ENCODE measurements around the gene ZNF778.
"Not testable (repeated sequence)": the region's sequence is repeated elsewhere in the genome, so short reads cannot be mapped to it uniquely, and the experiment has no call there.

Gene ZNF778

DNA sequence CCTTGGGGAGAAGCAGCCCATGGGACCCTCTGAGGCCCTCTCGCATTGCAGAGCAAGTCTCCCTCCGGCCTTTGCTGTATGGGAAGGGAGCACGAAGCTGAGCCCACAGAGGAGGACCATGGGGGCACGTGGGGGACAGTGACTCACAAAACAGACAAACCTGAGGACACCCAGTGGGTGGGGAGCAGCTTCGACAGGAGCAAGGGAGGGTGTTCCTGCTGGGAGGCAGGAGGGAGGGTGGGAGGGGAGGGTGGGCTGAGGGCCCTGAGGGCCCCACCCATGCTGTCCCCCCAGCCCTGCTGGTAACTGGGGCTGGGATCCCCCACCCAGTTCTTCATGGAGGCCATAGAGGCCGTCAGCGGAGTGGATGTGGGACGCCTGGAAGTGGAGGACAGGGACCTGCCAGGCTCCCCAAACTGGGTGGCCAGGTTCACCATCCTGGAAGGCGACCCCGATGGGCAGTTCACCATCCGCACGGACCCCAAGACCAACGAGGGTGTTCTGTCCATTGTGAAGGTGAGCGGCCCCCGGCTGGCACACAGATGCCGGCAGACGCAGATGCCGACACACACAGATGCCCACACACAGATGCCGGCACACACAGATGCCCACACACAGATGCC, 29.6 kb upstream of the ZNF778 start:
- no peak overlapping the region for H3K4me3 ChIP-seq (ENCODE audit: low read depth, low read length)
- no peak for DNase-seq (ENCODE audit: low read depth)
- TF ChIP-seq, protein P1, sequence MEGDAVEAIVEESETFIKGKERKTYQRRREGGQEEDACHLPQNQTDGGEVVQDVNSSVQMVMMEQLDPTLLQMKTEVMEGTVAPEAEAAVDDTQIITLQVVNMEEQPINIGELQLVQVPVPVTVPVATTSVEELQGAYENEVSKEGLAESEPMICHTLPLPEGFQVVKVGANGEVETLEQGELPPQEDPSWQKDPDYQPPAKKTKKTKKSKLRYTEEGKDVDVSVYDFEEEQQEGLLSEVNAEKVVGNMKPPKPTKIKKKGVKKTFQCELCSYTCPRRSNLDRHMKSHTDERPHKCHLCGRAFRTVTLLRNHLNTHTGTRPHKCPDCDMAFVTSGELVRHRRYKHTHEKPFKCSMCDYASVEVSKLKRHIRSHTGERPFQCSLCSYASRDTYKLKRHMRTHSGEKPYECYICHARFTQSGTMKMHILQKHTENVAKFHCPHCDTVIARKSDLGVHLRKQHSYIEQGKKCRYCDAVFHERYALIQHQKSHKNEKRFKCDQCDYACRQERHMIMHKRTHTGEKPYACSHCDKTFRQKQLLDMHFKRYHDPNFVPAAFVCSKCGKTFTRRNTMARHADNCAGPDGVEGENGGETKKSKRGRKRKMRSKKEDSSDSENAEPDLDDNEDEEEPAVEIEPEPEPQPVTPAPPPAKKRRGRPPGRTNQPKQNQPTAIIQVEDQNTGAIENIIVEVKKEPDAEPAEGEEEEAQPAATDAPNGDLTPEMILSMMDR (IDR thresholded peaks at IDR 0.05; ENCODE audit: control insufficient read depth, extremely low read depth, insufficient read depth): no peak

DNA sequence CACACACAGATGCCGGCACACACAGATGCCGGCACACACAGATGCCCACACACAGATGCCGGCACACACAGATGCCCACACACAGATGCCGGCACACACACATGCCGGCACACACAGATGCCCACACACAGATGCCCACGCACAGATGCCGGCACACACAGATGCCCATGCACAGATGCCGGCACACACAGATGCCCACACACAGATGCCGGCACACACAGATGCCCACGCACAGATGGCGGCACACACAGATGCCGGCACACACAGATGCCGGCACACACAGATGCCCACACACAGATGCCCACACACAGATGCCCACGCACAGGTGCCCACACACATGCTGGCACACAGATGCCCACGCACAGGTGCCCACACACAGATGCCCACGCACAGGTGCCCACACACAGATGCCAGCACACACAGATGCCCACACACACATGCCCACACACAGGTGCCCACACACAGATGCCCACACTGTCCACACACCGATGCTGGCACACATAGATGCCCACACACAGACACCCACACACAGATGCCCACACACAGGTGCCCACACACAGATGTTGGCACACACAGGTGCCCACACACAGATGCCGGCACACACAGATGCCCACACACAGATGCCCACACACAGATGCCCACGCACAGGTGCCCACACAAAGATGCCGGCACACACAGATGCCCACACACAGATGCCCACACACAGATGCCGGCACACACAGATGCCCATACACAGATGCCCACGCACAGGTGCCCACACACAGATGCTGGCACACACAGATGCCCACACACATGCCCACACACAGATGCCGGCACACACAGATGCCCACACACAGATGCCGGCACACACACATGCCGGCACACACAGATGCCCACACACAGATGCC, 28.8 kb upstream of the ZNF778 start:
- DNase-seq (ENCODE audit: low read depth); H3K4me3 ChIP-seq (ENCODE audit: low read depth, low read length): not testable (repeated sequence)

DNA sequence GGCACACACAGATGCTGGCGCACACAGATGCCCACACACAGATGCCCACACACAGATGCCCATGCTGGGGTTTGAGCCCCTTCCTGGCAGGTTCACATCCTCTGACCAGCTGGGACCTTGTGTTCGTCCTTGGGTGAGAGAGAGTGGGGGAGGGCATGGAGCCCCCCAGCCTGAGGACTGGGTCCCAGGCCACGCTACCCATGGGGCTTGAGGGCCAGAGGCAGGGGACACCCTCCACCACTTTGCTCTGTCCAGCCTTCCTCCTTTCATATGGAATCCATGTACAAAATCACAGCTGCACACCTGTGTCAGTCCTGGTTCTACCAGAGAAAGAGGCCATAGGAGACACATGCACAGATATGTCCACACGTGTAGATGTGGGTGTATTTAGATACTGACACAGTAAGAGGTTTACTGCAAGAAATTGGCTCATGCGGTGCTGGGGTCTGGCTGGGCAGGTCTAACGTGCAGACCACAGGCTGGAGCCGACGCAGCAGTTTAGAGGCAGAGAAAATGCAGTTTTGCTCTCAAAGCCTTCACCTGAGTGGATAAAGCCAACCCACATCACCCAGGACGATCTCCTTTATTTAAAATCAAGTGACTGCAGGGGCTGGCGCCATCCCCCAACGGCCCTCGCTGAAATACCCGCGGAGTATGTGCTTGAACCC, 28.0 kb upstream of the ZNF778 start:
- no peak for DNase-seq (ENCODE audit: low read depth)
- TF ChIP-seq, protein P1 (IDR thresholded peaks at IDR 0.05; ENCODE audit: control insufficient read depth, extremely low read depth, insufficient read depth): no peak
- no peak overlapping the region for H3K4me3 ChIP-seq (ENCODE audit: low read depth, low read length)

DNA sequence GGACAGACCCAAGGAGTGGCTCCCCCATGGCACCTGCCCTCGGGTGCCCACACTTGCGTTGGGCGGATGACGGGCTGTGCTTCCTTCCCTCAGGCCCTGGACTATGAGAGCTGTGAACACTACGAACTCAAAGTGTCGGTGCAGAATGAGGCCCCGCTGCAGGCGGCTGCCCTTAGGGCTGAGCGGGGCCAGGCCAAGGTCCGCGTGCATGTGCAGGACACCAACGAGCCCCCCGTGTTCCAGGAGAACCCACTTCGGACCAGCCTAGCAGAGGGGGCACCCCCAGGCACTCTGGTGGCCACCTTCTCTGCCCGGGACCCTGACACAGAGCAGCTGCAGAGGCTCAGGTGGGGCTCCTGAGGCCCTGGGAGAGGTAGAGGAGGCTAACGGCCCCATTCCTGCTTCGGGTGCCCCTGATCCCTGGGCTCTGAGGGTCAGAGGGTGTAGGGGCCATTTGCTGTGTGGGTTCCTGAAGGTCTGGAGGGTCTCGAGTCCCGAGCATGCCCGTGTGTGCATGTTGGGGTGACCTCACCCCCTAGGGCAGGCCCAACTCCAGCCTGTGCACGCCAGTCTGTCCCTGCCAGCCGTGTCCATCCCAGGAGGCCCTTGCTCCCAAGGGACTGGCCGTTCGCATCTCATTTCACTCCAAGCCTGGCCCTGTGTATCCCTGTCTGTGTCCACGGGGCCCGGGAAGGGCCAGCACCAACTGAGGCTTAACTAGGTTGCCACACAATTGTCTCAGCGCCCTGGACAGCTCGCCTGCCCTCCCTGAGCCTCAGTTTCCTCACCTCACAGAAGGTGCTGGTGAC, 27.1 kb upstream of the ZNF778 start:
- DNase-seq (ENCODE audit: low read depth): no peak
- TF ChIP-seq, protein P1 (IDR thresholded peaks at IDR 0.05; ENCODE audit: control insufficient read depth, extremely low read depth, insufficient read depth): no peak
- H3K4me3 ChIP-seq (ENCODE audit: low read depth, low read length): no peak overlapping the region

DNA sequence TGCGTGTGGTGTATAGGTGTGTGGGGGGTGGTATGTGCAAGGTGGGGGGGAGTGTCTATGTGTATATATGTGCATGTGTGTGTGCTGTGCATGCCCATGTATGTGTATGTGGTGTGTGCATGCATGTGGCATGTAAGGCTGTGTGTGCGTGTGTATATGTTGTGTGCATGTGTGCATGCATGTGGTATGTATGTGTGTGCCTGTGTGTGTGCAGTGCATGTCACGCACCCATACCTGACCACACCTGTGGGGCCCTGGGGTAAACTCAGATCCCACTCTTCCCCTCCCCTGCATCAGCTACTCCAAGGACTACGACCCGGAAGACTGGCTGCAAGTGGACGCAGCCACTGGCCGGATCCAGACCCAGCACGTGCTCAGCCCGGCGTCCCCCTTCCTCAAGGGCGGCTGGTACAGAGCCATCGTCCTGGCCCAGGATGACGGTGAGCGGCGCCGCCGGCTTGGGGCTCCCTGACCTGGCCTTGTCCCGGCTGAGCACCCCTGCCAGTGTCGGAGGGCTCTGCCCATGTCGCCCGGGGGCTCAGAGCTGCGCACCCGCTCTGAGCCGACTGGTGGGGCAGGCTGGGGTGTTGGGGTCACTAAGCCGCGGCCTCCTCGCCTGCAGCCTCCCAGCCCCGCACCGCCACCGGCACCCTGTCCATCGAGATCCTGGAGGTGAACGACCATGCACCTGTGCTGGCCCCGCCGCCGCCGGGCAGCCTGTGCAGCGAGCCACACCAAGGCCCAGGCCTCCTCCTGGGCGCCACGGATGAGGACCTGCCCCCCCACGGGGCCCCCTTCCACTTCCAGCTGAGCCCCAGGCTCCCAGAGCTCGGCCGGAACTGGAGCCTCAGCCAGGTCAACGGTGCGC, 26.2 kb upstream of the ZNF778 start:
- peak overlapping the region; percentile 60; the same call in 1 of the 2 replicates for H3K4me3 ChIP-seq (ENCODE audit: low read depth, low read length)
- TF ChIP-seq, protein P1 (IDR thresholded peaks at IDR 0.05; ENCODE audit: control insufficient read depth, extremely low read depth, insufficient read depth): no peak
- DNase-seq (ENCODE audit: low read depth): no peak

DNA sequence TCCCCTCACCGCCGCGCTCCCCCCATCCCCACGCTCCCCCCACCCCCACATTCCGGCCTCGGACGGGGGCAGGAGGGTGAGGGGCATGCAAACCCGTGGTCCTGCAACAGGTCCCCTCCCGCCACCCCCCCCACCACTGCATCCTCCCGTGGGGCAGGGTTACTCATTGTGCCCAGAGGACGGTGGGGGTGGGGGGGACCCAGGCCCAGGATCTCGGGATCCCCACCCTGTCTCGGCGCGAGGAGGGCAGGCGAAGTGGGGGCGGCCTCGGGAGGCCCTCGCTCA, 25.7 kb upstream of the ZNF778 start:
- no peak for DNase-seq (ENCODE audit: low read depth)
- TF ChIP-seq, protein P1 (IDR thresholded peaks at IDR 0.05; ENCODE audit: control insufficient read depth, extremely low read depth, insufficient read depth): no peak
- peak overlapping the region; percentile 60 for H3K4me3 ChIP-seq (ENCODE audit: low read depth, low read length)

DNA sequence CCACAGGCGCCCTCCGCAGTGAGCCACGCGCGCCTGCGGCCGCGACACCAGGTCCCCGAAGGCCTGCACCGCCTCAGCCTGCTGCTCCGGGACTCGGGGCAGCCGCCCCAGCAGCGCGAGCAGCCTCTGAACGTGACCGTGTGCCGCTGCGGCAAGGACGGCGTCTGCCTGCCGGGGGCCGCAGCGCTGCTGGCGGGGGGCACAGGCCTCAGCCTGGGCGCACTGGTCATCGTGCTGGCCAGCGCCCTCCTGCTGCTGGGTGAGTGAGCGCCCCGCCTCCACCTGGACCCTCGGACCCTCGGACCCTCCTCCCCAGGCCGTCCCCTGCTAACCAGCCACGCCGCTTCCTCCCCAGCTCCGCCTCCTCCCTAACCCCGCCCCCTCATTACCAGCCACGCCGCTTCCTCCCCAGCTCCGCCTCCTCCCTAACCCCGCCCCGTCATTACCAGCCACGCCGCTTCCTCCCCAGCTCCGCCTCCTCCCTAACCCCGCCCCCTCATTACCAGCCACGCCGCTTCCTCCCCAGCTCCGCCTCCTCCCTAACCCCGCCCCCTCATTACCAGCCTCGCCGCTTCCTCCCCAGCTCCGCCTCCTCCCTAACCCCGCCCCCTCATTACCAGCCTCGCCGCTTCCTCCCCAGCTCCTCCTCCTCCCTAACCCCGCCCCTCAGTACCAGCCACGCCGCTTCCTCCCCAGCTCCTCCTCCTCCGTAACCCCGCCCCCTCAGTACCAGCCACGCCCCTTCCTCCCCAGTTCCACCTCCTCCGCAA, 25.1 kb upstream of the ZNF778 start:
- H3K4me3 ChIP-seq (ENCODE audit: low read depth, low read length): peak overlapping the region; percentile 60

More for the DNA sequence above, 25.1 kb upstream of the ZNF778 start:
- DNase-seq (ENCODE audit: low read depth): peak; percentile 60

All from LNCaP clone FGC (cell line).